Small intestine (tissue), 7 donors: ENCODE results near the gene FITM1. TPM values are rescaled to one million over a fixed set of nuclear protein-coding genes. Genes with fewer than 3 reads are reported as not detected.

ENCODE experiments used
- DNase-seq, 2 donors: peaks; one replicate each; pipeline versions ENCODE4 v3.0.0 to v3.0.0-alpha.2; 2013
- FAIRE-seq: peaks from 2 replicates; lab custom pipeline; 2012; peaks lifted over from hg19 to GRCh38; lab: Jason Lieb, UNC
- H3K27ac ChIP-seq, 3 donors: one replicate each; pipeline ENCODE4 v1.5.1; 2013; ENCODE audit warnings: low read length in 2 of 3, mild to moderate bottlenecking in 2 of 3, control low read depth in 1 of 3, inconsistent platforms in 1 of 3, low read depth in 1 of 3, moderate library complexity in 1 of 3
- H3K27me3 ChIP-seq, 3 donors: one replicate each; pipeline ENCODE4 v1.6.1; 2013; ENCODE audit warnings: low read length in 3 of 3, inconsistent platforms in 1 of 3; ENCODE audit not compliant: control insufficient read depth in 3 of 3, insufficient read depth in 3 of 3
- H3K36me3 ChIP-seq, 3 donors: one replicate each; pipeline ENCODE4 v1.6.1; 2013; ENCODE audit warnings: low read length in 3 of 3, inconsistent platforms in 1 of 3, low read depth in 1 of 3, mild to moderate bottlenecking in 1 of 3, moderate library complexity in 1 of 3; ENCODE audit not compliant: control insufficient read depth in 3 of 3, insufficient read depth in 2 of 3
- H3K4me1 ChIP-seq, 3 donors: one replicate each; pipeline ENCODE4 v1.6.1; 2013; ENCODE audit warnings: low read length in 2 of 3, inconsistent platforms in 1 of 3, low read depth in 1 of 3, mild to moderate bottlenecking in 1 of 3, moderate library complexity in 1 of 3; ENCODE audit not compliant: control insufficient read depth in 3 of 3, insufficient read depth in 2 of 3
- H3K4me3 ChIP-seq, 3 donors: one replicate each; pipeline ENCODE4 v1.5.1; 2013; ENCODE audit warnings: low read length in 3 of 3, control low read depth in 1 of 3, inconsistent platforms in 1 of 3, low read depth in 1 of 3, mild to moderate bottlenecking in 1 of 3, moderate library complexity in 1 of 3
- H3K9me3 ChIP-seq, 2 donors: one replicate each; pipeline ENCODE4 v1.6.1; 2013; ENCODE audit warnings: low read depth in 1 of 2, low read length in 1 of 2; ENCODE audit not compliant: control insufficient read depth in 2 of 2, insufficient read depth in 1 of 2
- WGBS, 3 donors: extraction: QIAGEN DNeasy Blood & Tissue Kit; methylation state at CpG; one replicate each; pipeline ENCODE4 v1.1.7; 2013; 5-methylcytosine and 5-hydroxymethylcytosine counted together
- polyA plus RNA-seq, 4 donors: library from polyadenylated mRNA; stranded (reverse) in 3 of 4; unstranded in 1 of 4; fragments of 200-250 nt in 3 of 4; fragments of 120-200 nt in 1 of 4; gene quantifications; one replicate each; pipeline versions ENCODE4 v1.2.1 to v1.2.3, GENCODE V29; 2013
- donor health status: healthy with polysubstance abuse.
- donor health status: control.
- donor health status: control.
- donor health status: Bipolar disorder and iron deficiency.
- donor health status: healthy.

Gene FITM1
- polyA plus RNA-seq, 4 donors, result 2.4 to 5.8 (median 4.1) TPM

- peaks cover 3 to 58% (median 6%) of the 10 kb centered on the region in 3 donors for H3K36me3 ChIP-seq
- H3K9me3 ChIP-seq, result no peaks in the 10 kb centered on the region
- no peak for FAIRE-seq
- H3K4me3 ChIP-seq, result peak within 1 kb of the TSS in 2 of 3 donors; percentile 18 to 71
- H3K27me3 ChIP-seq, result no peaks in the 10 kb centered on the region
- DNase-seq, result peak; percentile 66 to 98
- peaks cover 0 to 29% (median 0%) of the 10 kb centered on the region in 3 donors for H3K4me1 ChIP-seq
- H3K27ac ChIP-seq, result peak within 1 kb of the TSS in 2 of 3 donors; percentile 67 to 78
- WGBS, 3 donors, result 6 to 52% (median 34%) methylated on average over 62 to 63 of the region's 63 CpGs
These were observed 41.2 kb downstream of the FITM1 start, which contains the start of gene REC8 for GRCh38 chr14:24171422-24172260. Gene REC8, plus strand, starts transcription at chr14:24172080. Its CDS starts 473 bp downstream, at chr14:24172553.

DNA sequence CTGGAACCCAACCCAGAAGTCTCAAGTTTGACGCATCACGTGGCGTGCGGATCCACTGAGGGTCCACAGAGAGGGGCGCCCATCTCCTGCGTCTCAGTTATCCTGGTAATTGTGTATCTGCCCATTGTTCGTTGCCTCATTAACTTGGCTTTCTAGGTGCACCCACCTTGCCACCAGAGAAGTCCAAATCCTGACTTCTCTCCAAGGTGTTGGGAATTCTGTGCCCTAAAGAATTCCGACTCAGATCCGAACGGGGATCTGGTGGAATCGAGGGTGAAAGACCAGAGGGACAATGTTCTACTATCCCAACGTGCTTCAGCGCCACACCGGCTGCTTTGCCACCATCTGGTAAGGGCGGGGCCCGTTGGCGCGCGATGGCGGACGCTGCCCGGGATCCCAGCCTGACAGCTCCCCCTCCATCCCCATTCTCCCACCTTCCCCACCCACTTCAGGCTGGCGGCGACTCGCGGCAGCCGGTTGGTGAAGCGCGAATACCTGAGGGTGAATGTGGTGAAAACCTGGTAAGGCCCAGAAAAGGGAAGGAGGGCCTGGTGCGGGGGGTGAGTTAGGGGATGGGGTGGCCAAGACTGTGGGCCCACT lies 41.9 kb downstream of the FITM1 start:
- Histone ChIP-seq H3K27me3 (no peaks in the 10 kb centered on the region), H3K36me3 (peaks cover 7 to 58% (median 10%) of the 10 kb centered on the region in 3 donors), H3K27ac (peak overlapping the region in 2 of 3 donors; percentile 67 to 78), H3K4me3 (peak overlapping the region in 2 of 3 donors; percentile 18 to 71), H3K9me3 (no peaks in the 10 kb centered on the region), H3K4me1 (peaks cover 0 to 36% (median 0%) of the 10 kb centered on the region in 3 donors)
- DNase-seq, result peak in 1 of 2 donors; percentile 60
- 25 to 71% (median 68%) methylated on average over 28 to 30 of the region's 30 CpGs for WGBS, 3 donors
- no peak for FAIRE-seq

- 65 to 78% (median 74%) methylated on average over 19 to 20 of the region's 20 CpGs for WGBS, 3 donors
- DNase-seq, result no peak
- Histone ChIP-seq H3K36me3 (peaks cover 11 to 60% (median 15%) of the 10 kb centered on the region in 3 donors), H3K4me3 (peak overlapping the region in 1 of 3 donors; percentile 71), H3K27ac (peak overlapping the region in 1 of 3 donors; percentile 78), H3K9me3 (no peaks in the 10 kb centered on the region), H3K27me3 (no peaks in the 10 kb centered on the region), H3K4me1 (peaks cover 0 to 41% (median 0%) of the 10 kb centered on the region in 3 donors)
- FAIRE-seq, result no peak
These were observed 42.4 kb downstream of the FITM1 start for GRCh38 chr14:24172871-24173281.

DNA sequence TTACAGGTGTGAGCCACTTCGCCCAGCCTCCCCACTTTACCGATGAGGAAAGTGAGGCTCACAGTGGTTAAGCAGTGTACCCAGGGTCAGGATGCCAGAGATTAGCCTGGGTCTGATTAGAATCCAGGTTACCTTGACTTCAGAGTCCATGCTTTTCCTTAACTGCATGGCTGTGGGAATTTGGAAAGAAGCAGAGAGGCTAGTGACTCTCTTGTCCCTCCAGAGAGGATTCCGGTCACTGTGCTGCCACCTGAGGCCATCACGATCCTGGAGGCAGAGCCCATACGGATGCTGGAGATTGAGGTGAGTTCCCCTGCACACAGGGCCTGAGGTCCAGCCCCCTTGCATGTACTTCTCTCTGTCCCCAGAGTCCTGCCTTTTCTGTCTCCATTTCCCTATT lies 46.1 kb downstream of the FITM1 start:
- Histone ChIP-seq H3K27ac (peak overlapping the region in 1 of 3 donors; percentile 35), H3K36me3 (peaks cover 18 to 88% (median 20%) of the 10 kb centered on the region in 3 donors), H3K4me1 (peaks cover 0 to 68% (median 0%) of the 10 kb centered on the region in 3 donors), H3K9me3 (no peaks in the 10 kb centered on the region), H3K27me3 (no peaks in the 10 kb centered on the region), H3K4me3 (no peak overlapping the region)
- DNase-seq (no peak), FAIRE-seq (no peak)
- WGBS, 3 donors, result 96 to 99% (median 96%) methylated on average over 5 of the region's 5 CpGs

- FAIRE-seq, result no peak
These were observed 46.8 kb downstream of the FITM1 start for GRCh38 chr14:24177041-24177825.

GRCh38 chr14:24177891-24178290 lies 47.4 kb downstream of the FITM1 start:
- DNase-seq, result no peak
- no peak for FAIRE-seq
- Histone ChIP-seq H3K4me1 (peaks cover 0 to 74% (median 0%) of the 10 kb centered on the region in 3 donors), H3K27ac (no peak overlapping the region), H3K4me3 (no peak overlapping the region), H3K27me3 (no peaks in the 10 kb centered on the region), H3K9me3 (no peaks in the 10 kb centered on the region), H3K36me3 (peaks cover 20 to 97% (median 20%) of the 10 kb centered on the region in 3 donors)
- WGBS, 3 donors, result 93 to 98% (median 94%) methylated on average over 14 of the region's 14 CpGs

More at GRCh38 chr14:24177041-24177825, 46.8 kb downstream of the FITM1 start:
- Histone ChIP-seq H3K27me3 (no peaks in the 10 kb centered on the region), H3K4me3 (no peak overlapping the region), H3K36me3 (peaks cover 18 to 94% (median 20%) of the 10 kb centered on the region in 3 donors), H3K9me3 (no peaks in the 10 kb centered on the region), H3K27ac (peak overlapping the region in 1 of 3 donors; percentile 35), H3K4me1 (peaks cover 0 to 74% (median 0%) of the 10 kb centered on the region in 3 donors)
- no peak for DNase-seq
- WGBS, 3 donors, result 81 to 95% (median 92%) methylated on average over 12 of the region's 12 CpGs

DNA sequence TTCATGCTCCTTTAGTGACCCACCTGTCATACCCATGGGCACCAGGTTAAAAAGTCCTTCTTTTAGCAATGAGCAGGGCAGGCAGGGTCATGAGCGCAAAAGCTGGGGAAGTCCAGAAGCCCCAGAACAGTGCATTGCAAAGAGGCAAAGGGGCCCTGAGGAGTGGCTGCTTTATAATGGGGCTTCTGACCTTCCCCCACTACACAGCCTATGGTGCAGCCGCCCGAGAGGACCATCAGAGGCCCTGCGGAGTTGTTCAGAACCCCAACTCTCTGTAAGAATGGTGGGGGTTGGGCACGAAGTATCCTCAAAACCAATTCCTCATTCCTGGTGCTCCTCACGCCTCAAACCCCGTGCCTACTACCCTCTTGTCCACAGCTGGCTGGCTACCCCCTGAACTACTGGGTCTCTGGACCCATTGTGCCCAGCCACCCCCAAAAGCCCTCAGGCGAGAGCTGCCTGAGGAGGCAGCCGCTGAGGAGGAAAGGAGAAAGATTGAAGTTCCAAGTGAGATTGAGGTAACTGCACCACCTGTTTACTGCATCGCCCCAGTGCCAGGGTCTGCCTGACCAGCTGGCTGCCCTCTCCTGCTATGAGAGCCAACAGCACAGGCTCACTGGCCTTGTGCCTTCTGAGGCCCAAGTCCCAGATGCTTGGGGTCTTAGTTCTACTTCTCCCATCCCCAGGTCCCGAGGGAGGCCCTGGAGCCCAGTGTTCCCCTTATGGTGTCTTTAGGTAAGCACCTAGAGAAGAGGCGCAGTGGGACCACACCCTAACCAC lies 48.1 kb downstream of the FITM1 start:
- Histone ChIP-seq H3K27ac (peak overlapping the region in 1 of 3 donors; percentile 90), H3K4me3 (no peak overlapping the region), H3K36me3 (peaks cover 18 to 97% (median 23%) of the 10 kb centered on the region in 3 donors), H3K27me3 (no peaks in the 10 kb centered on the region), H3K9me3 (no peaks in the 10 kb centered on the region), H3K4me1 (peaks cover 0 to 68% (median 0%) of the 10 kb centered on the region in 3 donors)
- FAIRE-seq (no peak), DNase-seq (no peak)
- WGBS, 3 donors, result 94 to 96% (median 94%) methylated on average over 12 of the region's 12 CpGs
